Sciatic nerve (tissue), 2 donors: ENCODE measurements around the gene TMEM37. TPM values are rescaled to one million over a fixed set of nuclear protein-coding genes. Genes with fewer than 3 reads are reported as not detected.

Source experiments
- ATAC-seq: fragments of 200-7000 bp; cut with Tn5 transposase; one replicate; pipeline ENCODE4 v1.9.1; 2020; ENCODE audit warnings: mild to moderate bottlenecking, moderate library complexity
- DNase-seq: peaks from one replicate; pipeline ENCODE4 v3.0.0-alpha.2; 2020; ENCODE audit warnings: low spot score
- intact Hi-C: fragments of 100-400 bp; cut with DNase I; formaldehyde crosslinking; loops from one replicate; pipeline ENCODE4 v1.14.2; 2022
- total RNA-seq: library from RNA; stranded (reverse); fragmentation: NEBNext Ultra II Directional; extraction: Animal tissue kit (Norgen Biotek cat#: 25700); gene quantifications from one replicate; pipeline ENCODE4 v1.2.1, GENCODE V29; 2021
- donor health status: DM: no; HTN: no; CAD: no.
- donor health status: DM: no; HTN: no; CAD: no.

Gene TMEM37
- total RNA-seq, 1 donor from 2014 or later = 7.1 TPM

DNA sequence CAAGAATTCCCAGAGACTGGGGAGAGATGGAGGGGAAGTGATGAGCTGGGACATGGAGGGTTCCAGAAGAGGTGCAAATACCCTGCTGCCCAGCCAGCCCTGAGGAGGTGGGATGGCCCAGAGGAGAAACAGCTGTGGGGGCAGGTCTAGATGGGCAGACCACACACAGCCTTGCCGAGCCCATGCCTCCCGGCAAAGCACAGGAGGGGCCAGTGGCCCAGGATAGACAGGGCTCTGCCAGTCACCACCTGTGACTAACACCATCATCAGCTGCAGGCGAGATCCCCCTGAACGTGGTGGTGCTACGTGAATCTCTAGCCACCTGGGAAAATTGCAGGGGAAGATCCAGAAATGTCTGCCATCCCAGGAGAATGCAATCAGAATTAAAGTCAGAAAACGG is 53.2 kb downstream of the TMEM37 start:
- no peak for DNase-seq
- no peak for ATAC-seq
- intact Hi-C loops = no loop called here

DNA sequence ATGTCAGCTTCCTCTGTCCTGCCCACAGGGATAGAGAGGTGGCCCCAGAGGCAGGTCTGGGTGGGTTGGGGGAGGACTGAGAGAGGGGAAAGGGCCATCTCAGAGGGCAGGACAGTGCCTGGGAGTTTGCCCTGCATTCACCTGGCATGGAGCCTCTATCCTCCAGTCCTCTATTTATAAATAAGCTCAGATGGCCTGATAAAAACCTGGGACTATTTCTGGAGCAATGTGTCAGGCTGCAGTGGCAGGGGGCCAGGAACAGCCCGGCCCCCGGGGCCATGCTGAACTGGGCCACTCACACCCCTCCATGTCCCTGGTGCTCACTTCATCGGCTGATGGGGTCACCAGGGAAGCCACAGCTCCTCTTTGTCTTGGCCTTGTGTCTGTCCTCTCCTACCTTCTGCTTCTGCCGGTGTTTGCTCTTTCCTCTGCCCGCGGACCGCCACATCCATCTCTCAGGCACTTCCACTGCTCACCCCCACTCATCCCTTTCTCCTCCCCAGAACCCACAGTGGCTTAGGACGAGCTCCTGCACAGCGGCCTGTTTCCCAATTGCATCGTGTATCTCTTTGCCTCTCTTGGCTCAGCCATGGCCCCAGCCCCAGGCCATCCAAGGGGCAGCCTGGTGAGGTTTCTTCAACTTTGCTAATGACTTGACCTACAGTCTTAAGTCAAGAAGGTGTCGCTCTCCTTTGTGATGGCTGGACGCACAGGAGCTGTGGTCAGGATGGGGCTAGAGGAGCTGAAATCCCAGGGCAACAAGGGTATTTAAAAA is 53.9 kb downstream of the TMEM37 start:
- peak; percentile 25 for ATAC-seq
- intact Hi-C loops = no loop called here
- DNase-seq = no peak

DNA sequence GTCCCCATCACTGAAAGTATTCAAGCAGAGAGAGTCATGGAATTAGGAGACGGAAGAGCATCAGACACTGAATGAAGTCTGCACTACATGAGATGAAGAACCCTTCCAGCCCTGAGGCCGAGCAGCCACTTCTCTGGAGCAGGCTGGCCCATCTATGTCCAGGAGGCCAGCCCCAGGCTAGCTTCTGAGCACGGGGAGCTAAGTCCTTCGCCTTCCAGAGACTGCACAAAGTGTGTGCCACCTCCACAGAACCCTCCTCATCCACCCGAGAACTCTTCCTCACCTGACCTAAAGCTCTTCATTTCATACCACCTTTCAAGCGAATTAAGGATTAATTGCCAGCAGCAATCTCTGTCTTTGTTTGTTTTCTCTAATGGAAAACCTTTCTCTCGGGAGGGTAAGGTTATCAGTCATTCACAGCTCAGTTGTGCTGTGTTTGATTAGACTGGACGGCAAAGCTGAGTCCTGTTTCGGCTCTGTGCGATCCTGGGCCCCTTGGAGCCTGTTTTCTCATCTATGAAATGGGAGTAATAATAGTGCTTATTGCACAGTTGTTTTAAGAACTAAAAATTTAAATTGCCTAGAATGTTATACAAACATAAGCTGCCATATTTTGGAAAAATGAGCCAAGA is 54.7 kb downstream of the TMEM37 start:
- ATAC-seq (no peak), DNase-seq (no peak)
- intact Hi-C loops = no loop called here

DNA sequence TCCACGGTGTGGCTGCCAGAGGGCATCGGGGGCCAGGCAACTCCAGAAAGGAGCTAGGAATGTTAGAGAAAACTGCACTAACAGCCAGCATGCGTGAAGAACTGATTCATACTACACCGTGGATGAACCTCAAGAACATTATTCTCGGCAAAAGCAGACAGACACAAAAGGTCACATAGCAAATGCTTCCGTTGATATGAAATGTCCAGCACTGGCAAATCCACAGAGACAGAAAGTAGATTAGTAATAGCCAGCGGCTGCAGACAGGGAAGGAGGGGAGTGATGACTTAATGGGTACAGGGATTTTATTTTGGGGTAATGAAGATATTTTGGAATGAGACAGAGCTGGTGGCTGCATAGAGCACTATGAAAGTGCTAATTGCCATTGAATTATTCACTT is 55.2 kb downstream of the TMEM37 start:
- intact Hi-C loops = no loop called here
- ATAC-seq (no peak), DNase-seq (no peak)

DNA sequence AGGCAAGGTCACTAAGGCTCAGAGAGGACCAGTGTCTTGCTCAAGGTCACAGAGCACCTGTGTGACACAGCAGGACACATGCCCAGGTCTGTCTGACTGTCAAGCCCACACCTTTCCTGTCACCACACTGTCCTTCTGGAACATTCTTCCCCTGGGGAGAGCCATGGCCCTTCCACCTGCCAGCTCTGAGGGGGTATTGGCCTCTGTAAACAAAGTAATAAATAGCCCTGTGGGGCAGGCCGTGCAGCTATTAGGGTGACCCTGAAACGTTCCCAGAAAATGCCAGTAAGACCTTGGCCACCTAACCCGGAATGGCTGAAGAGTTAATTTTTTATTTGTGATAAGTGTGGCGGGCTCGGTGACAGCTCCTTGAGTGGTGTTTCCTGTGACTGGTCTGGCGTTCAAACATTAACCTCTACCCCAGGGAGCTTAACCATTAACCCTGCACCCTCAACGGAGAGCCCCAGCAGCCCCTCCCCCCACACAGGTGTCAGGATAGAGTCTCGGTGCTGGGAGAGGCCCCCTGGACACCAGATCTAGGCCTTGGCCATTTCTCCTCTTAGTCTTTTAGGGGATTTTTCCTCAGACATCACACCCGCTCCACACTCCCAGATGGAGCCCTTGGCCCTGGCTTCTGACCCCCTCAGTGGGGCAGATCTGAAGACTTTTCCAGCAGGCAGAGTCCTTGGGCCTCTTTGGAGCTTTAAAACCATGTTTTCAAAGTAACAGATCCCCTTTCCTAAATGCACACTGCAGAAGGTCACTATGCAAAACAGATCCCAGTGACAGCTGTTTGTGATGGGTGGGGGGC is 56.0 kb downstream of the TMEM37 start:
- intact Hi-C loops = no loop called here
- DNase-seq = no peak
- no peak for ATAC-seq

Other genes with a start within 250 kb of the TMEM37 start
- 9.1 TPM for gene STEAP3, start 208.0 kb upstream of the TMEM37 start, total RNA-seq
- gene C2orf76, start 65.0 kb upstream of the TMEM37 start, total RNA-seq = 17.6 TPM
- gene DBI, start 64.9 kb upstream of the TMEM37 start, total RNA-seq = 105 TPM
- gene SCTR, start 92.6 kb downstream of the TMEM37 start, total RNA-seq = not detected
- gene CFAP221, start 112.6 kb downstream of the TMEM37 start, total RNA-seq = 1.8 TPM
- gene TMEM177, start 247.3 kb downstream of the TMEM37 start, total RNA-seq = 8.2 TPM